PC-3 (cell line): ENCODE data around the gene HMGA1.

Experiments
- EZH2 ChIP-seq: fragments of 300-600 bp; sonication (generic); IDR thresholded peaks from one replicate; pipeline ENCODE4 v1.6.1; 2017; ENCODE audit warnings: antibody characterized with exemption, mild to moderate bottlenecking, low read length; ENCODE audit not compliant: unreplicated experiment
- EZH2phosphoT487 ChIP-seq: fragments of 300-600 bp; sonication (generic); IDR thresholded peaks from 2 replicates; pipeline ENCODE4 v1.6.1; 2018; ENCODE audit warnings: mild to moderate bottlenecking, antibody characterized with exemption, low read length, borderline replicate concordance
- TF ChIP-seq, protein P1 (sequence below): fragments of 300-600 bp; sonication (generic); conservative IDR thresholded peaks from 2 replicates; pipeline ENCODE4 v1.5.1; 2017; ENCODE audit warnings: antibody characterized with exemption, low read depth, mild to moderate bottlenecking, low read length

DNA sequence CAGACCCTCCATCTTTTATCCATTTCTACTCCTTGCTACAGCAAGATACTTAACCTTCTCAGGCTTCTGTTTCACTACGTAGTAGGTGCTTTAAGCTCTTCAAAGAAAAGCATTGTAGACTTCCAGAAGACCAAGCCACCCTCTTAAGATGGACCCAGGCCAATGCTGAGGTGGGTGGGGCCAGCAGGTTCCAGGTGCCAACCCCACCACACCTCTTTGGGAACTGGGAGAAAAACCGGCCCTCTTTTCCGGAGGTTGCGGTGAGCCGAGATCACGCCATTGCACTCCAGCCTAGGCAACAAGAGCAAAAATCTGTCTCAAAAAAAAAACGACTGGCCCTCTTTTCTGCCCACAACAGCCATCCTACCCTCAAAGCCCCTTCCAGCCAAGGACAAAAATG, 10.6 kb upstream of the HMGA1 start:
- TF ChIP-seq, protein P1, sequence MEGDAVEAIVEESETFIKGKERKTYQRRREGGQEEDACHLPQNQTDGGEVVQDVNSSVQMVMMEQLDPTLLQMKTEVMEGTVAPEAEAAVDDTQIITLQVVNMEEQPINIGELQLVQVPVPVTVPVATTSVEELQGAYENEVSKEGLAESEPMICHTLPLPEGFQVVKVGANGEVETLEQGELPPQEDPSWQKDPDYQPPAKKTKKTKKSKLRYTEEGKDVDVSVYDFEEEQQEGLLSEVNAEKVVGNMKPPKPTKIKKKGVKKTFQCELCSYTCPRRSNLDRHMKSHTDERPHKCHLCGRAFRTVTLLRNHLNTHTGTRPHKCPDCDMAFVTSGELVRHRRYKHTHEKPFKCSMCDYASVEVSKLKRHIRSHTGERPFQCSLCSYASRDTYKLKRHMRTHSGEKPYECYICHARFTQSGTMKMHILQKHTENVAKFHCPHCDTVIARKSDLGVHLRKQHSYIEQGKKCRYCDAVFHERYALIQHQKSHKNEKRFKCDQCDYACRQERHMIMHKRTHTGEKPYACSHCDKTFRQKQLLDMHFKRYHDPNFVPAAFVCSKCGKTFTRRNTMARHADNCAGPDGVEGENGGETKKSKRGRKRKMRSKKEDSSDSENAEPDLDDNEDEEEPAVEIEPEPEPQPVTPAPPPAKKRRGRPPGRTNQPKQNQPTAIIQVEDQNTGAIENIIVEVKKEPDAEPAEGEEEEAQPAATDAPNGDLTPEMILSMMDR = no peak
- no peak for TF ChIP-seq EZH2phosphoT487
- TF ChIP-seq EZH2 = no peak
